ENCODE data around the gene TRMT61A. TPM values are rescaled to one million over a fixed set of nuclear protein-coding genes. Genes with fewer than 3 reads are reported as not detected.

Gene TRMT61A
- total and polyA plus RNA-seq, 9 of the 15 experiments (the other 6 are each of a cell fraction or from before 2014, with no cell fraction given), result 0.10 to 24.8 (median 5.1) TPM

- TF ChIP-seq HDAC3 (IDR thresholded peaks at IDR 0.05; ENCODE audit: borderline replicate concordance, partially characterized antibody), result no peak
These were observed 17.9 kb downstream of the TRMT61A start (continued) for GRCh38 chr14:103546652-103547454.

DNA sequence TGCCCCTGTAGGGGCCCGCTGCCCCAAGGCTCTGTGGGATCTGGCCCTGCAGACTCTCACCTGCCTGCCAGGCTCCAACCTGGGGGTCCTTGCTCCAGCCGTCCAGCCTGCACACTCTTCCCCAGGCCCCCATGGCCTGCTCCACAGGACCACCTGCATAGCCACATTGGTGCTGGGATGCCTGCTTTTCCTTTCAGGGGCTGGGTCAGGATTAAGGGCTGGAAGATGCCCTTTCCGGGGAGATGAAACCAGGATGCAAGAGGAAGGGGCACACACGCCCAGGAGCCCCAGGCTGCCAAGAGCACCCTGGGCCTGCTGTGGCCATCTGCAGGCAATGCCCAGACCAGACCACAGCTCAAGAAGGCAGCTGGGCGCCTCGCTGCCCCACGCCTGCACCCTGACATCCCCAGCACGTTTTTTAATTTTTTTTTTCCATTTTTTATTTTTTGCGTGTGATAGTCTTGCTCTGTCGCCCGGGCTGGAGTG, 18.5 kb downstream of the TRMT61A start:
- BruUV-seq (replicated peaks), result no TSS peak
- no peak for DNase-seq (ENCODE audit: extremely low read depth in 1 of 4, low spot score in 3 of 4)
- no peak overlapping the region for H3K27ac ChIP-seq (ENCODE audit: extremely low read depth, low read depth, low read length)
- H3K79me2 ChIP-seq (ENCODE audit: control insufficient read depth, insufficient read depth, low read length), result no peaks in the 10 kb centered on the region
- no peaks in the 10 kb centered on the region for H3K9me1 ChIP-seq (ENCODE audit: control insufficient read depth, insufficient read depth, low read length)
- H2AFZ ChIP-seq (ENCODE audit: low read depth, low read length), result no peak overlapping the region
- peaks cover 0 to 81% of the 10 kb centered on the region in 2 experiments; a peak in 2 of 5 replicates for H3K4me1 ChIP-seq (replicated peaks in 1 of 2; ENCODE audit: control insufficient read depth in 2 of 2, insufficient read depth in 2 of 2, low read length in 2 of 2)
- ATAC-seq, result no peak
- H3K36me3 ChIP-seq (ENCODE audit: control insufficient read depth, insufficient read depth, low read length), result no peaks in the 10 kb centered on the region
- ChIA-PET CTCF (ENCODE audit: low intra/inter-chr PET ratio) (interaction anchor here (0.8 to 2.4 kb wide), 3 partner anchors 16 to 47 kb away, joined by 3 to 19 read pairs (median 7); no protein-coding TSS in a partner anchor), POLR2A (interaction anchor here (0.5 to 1.3 kb wide), 3 partner anchors 10 to 25 kb away, joined by 3 to 4 read pairs (median 3); partner anchors contain the start of gene BAG5)
- H3K4me3 ChIP-seq, result no peak overlapping the region
- no peak overlapping the region for H3K9ac ChIP-seq (ENCODE audit: insufficient read depth in 1 of 2, low read depth in 2 of 2, low read length in 2 of 2)
- H3K9me3 ChIP-seq (replicated peaks; ENCODE audit: control insufficient read depth, insufficient read depth, low read depth, low read length), result no peaks in the 10 kb centered on the region
- in situ Hi-C loops (cut with MboI) (no loop called here), intact Hi-C loops (cut with micrococcal nuclease) (loop anchor here (5.0 to 10.0 kb wide), 2 partner anchors 45 to 473 kb away; no protein-coding TSS in a partner anchor)
- no peak for FAIRE-seq
- WGBS (ENCODE audit: insufficient coverage, low coverage, missing lambda C conversion rate), result 33% methylated on average over 5 of the region's 11 CpGs
- H3K27me3 ChIP-seq (ENCODE audit: control insufficient read depth in 2 of 2, insufficient read depth in 2 of 2, low read length in 2 of 2), result no peaks in the 10 kb centered on the region
- no peak overlapping the region for H3K4me2 ChIP-seq (ENCODE audit: insufficient read depth, low read length)
- H4K20me1 ChIP-seq (replicated peaks; ENCODE audit: control insufficient read depth, insufficient read depth, low read length), result peaks cover 7% of the 10 kb centered on the region
- TF ChIP-seq, protein P1, sequence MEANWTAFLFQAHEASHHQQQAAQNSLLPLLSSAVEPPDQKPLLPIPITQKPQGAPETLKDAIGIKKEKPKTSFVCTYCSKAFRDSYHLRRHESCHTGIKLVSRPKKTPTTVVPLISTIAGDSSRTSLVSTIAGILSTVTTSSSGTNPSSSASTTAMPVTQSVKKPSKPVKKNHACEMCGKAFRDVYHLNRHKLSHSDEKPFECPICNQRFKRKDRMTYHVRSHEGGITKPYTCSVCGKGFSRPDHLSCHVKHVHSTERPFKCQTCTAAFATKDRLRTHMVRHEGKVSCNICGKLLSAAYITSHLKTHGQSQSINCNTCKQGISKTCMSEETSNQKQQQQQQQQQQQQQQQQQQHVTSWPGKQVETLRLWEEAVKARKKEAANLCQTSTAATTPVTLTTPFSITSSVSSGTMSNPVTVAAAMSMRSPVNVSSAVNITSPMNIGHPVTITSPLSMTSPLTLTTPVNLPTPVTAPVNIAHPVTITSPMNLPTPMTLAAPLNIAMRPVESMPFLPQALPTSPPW (CRISPR knock-in tag; IDR thresholded peaks at IDR 0.05), result no peak
- TF ChIP-seq, protein P2, sequence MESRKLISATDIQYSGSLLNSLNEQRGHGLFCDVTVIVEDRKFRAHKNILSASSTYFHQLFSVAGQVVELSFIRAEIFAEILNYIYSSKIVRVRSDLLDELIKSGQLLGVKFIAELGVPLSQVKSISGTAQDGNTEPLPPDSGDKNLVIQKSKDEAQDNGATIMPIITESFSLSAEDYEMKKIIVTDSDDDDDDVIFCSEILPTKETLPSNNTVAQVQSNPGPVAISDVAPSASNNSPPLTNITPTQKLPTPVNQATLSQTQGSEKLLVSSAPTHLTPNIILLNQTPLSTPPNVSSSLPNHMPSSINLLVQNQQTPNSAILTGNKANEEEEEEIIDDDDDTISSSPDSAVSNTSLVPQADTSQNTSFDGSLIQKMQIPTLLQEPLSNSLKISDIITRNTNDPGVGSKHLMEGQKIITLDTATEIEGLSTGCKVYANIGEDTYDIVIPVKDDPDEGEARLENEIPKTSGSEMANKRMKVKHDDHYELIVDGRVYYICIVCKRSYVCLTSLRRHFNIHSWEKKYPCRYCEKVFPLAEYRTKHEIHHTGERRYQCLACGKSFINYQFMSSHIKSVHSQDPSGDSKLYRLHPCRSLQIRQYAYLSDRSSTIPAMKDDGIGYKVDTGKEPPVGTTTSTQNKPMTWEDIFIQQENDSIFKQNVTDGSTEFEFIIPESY (CRISPR knock-in tag; IDR thresholded peaks at IDR 0.05), result no peak
- no peak for TF ChIP-seq KLF13 (tag; IDR thresholded peaks at IDR 0.05; ENCODE audit: borderline replicate concordance, low read depth)
- TF ChIP-seq ZNF133 (CRISPR knock-in tag; IDR thresholded peaks at IDR 0.05), result no peak
- TF ChIP-seq GABPA (tag; conservative IDR thresholded peaks at IDR 0.05; ENCODE audit: low read depth), result no peak
- TF ChIP-seq HDAC8 (tag; IDR thresholded peaks at IDR 0.05), result no peak
- no peak for TF ChIP-seq MECOM (CRISPR knock-in tag; IDR thresholded peaks at IDR 0.05)
- TF ChIP-seq FOXJ3 (CRISPR knock-in tag; IDR thresholded peaks at IDR 0.05), result no peak
- TF ChIP-seq MIER1 (IDR thresholded peaks at IDR 0.05; ENCODE audit: low read depth), result no peak
- no peak for TF ChIP-seq CBX5 (IDR thresholded peaks at IDR 0.05; ENCODE audit: borderline replicate concordance, low read depth)
- TF ChIP-seq NFIX (CRISPR knock-in tag; IDR thresholded peaks at IDR 0.05; ENCODE audit: low read depth), result no peak
- TF ChIP-seq THRA (IDR thresholded peaks at IDR 0.05), result no peak
- TF ChIP-seq KDM1A (IDR thresholded peaks at IDR 0.05), result no peak
- no peak for TF ChIP-seq ADNP (tag; IDR thresholded peaks at IDR 0.05)

All from K562 (cell line).